RWPE2 (cell line): ENCODE measurements around the gene TECR.

Source experiments
- ATAC-seq: fragments of 200-7000 bp; cut with Tn5 transposase; 3 replicates; pipeline ENCODE4 v1.9.1; 2021; ENCODE audit warnings: low read depth
- DNase-seq: peaks from one replicate; pipeline ENCODE4 v3.0.0-alpha.2; 2020; ENCODE audit warnings: low spot score
- H3K27ac ChIP-seq: fragments of 450-650 bp; 2 replicates; pipeline ENCODE4 v1.5.1; 2017; ENCODE audit warnings: mild to moderate bottlenecking; ENCODE audit not compliant: poor library complexity, severe bottlenecking
- H3K27me3 ChIP-seq: fragments of 250-450 bp; sonication (Bioruptor Pico); 2 replicates; pipeline ENCODE4 v1.5.1; 2021; ENCODE audit warnings: mild to moderate bottlenecking, moderate library complexity; ENCODE audit not compliant: insufficient read depth, poor library complexity, severe bottlenecking
- H3K36me3 ChIP-seq: fragments of 250-450 bp; sonication (Bioruptor Pico); 2 replicates; pipeline ENCODE4 v1.5.1; 2020; ENCODE audit warnings: low read depth, mild to moderate bottlenecking, moderate library complexity
- H3K4me1 ChIP-seq: fragments of 250-450 bp; sonication (Bioruptor Pico); 2 replicates; pipeline ENCODE4 v1.5.1; 2021; ENCODE audit warnings: mild to moderate bottlenecking, moderate library complexity; ENCODE audit not compliant: insufficient read depth, poor library complexity, severe bottlenecking
- H3K4me3 ChIP-seq: fragments of 250-450 bp; sonication (Bioruptor Pico); 2 replicates; pipeline ENCODE4 v1.5.1; 2021; ENCODE audit warnings: mild to moderate bottlenecking, moderate library complexity; ENCODE audit not compliant: severe bottlenecking
- H3K9me3 ChIP-seq: fragments of 250-450 bp; sonication (Bioruptor Pico); 2 replicates; pipeline ENCODE4 v1.5.1; 2021; ENCODE audit warnings: mild to moderate bottlenecking, moderate library complexity; ENCODE audit not compliant: severe bottlenecking
- CTCF ChIP-seq: fragments of 450-650 bp; IDR thresholded peaks from one replicate; pipeline ENCODE4 v1.5.1; 2017; ENCODE audit warnings: mild to moderate bottlenecking, moderate library complexity; ENCODE audit not compliant: poor library complexity, severe bottlenecking

The TECR gene

DNA sequence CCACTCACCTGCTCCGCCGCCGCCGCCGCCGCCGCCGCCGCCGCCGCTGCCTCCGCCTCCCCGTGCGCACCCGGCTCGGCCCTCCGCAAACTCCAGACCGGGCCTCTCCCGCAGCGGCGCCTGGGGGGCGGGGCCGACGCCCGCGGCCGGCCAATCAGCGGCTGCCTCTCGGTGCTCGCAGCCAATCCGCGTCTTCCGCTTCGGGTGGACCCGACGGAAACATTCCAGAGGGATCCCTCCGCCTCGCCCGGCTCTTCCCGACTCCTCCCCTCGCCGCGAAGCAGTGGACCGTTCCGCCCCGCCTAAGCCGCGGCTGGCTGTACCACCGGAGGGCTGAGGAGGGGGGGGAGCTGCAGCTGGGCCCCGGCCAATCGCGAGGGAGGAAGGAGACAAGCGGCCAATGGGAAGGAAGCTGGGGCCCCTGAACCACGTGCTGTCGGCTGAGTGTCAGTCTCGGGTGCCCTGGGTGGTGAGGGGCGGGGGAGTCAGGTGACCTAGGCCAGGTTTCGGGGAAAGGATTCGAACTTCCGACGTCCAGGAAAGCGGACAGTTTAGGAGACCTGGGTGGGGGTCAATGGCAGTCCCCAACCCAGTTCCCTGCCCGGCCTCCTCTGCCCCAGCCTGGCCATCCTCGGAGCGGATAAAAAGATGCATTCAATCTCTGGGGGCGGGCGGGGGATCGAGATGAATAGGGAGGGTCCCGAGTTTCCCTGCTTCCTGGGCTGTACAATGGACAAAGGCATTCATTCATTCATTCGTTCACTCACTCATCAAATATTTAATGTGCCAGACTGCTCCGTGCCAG lies 33.2 kb upstream of the TECR start, which contains the start of gene GIPC1:
Gene GIPC1 (minus strand): TSS at position 99 of the 805 bp plus-strand sequence. CDS start 13,151 bp downstream, outside the sequence.
- Histone ChIP-seq H3K4me3 (peak within 1 kb of the TSS; percentile 55), H3K36me3 (peaks cover 32% of the 10 kb centered on the region), H3K27ac (peak within 1 kb of the TSS; percentile 80), H3K27me3 (no peaks in the 10 kb centered on the region), H3K4me1 (peaks cover 20% of the 10 kb centered on the region), H3K9me3 (no peaks in the 10 kb centered on the region)
- peak; percentile 91 for ATAC-seq
- TF ChIP-seq CTCF = no peak
- DNase-seq = peak; percentile 98

- no peak for ATAC-seq
- Histone ChIP-seq H3K27ac (peak overlapping the region; percentile 80), H3K4me3 (no peak overlapping the region)
Measured at GRCh38 chr19:14496834-14497227, 32.6 kb upstream of the TECR start.

DNA sequence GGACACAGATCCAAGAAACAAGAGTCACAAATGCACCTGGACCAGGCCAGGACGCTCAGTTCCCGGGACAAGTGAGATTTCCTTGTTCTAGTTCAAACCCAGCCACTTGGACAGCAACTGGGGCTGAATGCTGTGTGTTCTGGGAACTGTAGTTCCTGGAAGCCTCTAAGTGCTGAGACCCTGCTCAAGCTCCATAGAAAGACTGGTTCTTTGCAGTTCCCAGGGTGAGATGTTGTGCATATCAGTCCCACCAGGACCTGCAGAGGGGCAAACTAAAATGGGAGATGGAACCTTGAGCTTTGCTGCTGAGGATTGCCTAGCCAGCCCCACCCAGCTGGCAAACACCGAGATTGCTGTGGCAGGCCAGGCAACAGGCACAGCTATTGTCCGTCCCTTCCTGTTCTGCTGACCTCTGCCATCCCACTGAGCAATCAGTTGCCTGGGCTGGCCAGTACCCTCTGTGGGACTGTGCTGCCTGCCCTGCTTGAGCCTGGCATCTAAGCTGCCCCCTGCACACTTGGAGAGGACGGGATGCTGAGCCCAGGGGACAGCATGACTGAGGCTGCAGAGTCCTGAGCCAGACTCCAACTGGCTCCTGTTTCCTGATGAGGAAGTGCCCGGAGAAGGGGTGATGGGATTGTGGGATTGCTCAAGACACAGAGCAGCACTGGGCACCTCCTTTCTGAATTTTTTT lies 32.0 kb upstream of the TECR start:
- DNase-seq (no peak), ATAC-seq (no peak)
- Histone ChIP-seq H3K9me3 (no peaks in the 10 kb centered on the region), H3K36me3 (peaks cover 21% of the 10 kb centered on the region), H3K27me3 (no peaks in the 10 kb centered on the region), H3K27ac (peak overlapping the region; percentile 80), H3K4me1 (peaks cover 20% of the 10 kb centered on the region), H3K4me3 (no peak overlapping the region)
- TF ChIP-seq CTCF = no peak

More at GRCh38 chr19:14496834-14497227, 32.6 kb upstream of the TECR start:
- peaks cover 26% of the 10 kb centered on the region for H3K36me3 ChIP-seq
- DNase-seq = no peak
- no peaks in the 10 kb centered on the region for H3K9me3 ChIP-seq
- no peak for TF ChIP-seq CTCF
- H3K4me1 ChIP-seq = peaks cover 20% of the 10 kb centered on the region
- H3K27me3 ChIP-seq = no peaks in the 10 kb centered on the region

- H3K4me3 ChIP-seq = no peak overlapping the region
- peak overlapping the region; percentile 98 for H3K27ac ChIP-seq
- H3K9me3 ChIP-seq = no peaks in the 10 kb centered on the region
- H3K36me3 ChIP-seq = no peaks in the 10 kb centered on the region
- DNase-seq = no peak
- ATAC-seq = peak; percentile 11; the same call in 2 of the 3 replicates
- H3K27me3 ChIP-seq = no peaks in the 10 kb centered on the region
- no peak for TF ChIP-seq CTCF
- peaks cover 34% of the 10 kb centered on the region for H3K4me1 ChIP-seq
Measured at GRCh38 chr19:14502334-14503092, 26.9 kb upstream of the TECR start.
